SK-N-SH (cell line): ENCODE data around the gene RBMS3. TPM values are rescaled to one million over a fixed set of nuclear protein-coding genes. Genes with fewer than 3 reads are reported as not detected.
A peak's percentile ranks its signal among the peaks of the same experiment; 100 is the strongest.
"Not testable (repeated sequence)": the region's sequence is repeated elsewhere in the genome, so short reads cannot be mapped to it uniquely, and the experiment has no call there.

Source experiments
- CTCF ChIA-PET: fragments of 300-600, 350-600 bp; formaldehyde crosslinking; extraction: SDS; loops from one replicate; lab custom pipeline; 2021; lab: Yijun Ruan, JAX
- POLR2A ChIA-PET: fragments of 350-600 bp; sonication (Branson Sonifier 250); formaldehyde crosslinking; extraction: SDS; loops from one replicate; lab custom pipeline; 2020; ENCODE audit warnings: antibody characterized with exemption, inconsistent platforms; lab: Yijun Ruan, JAX
- DNase-seq: peaks from one replicate; pipeline ENCODE4 v3.0.0; 2012
- H2AFZ ChIP-seq: fragments of 200-600 bp; sonication (generic); 2 replicates; pipeline ENCODE4 v1.8.1; 2016; ENCODE audit warnings: antibody characterized with exemption, mild to moderate bottlenecking, low read depth
- H3F3A ChIP-seq: fragments of 200-600 bp; sonication (generic); replicated peaks from 2 replicates; pipeline ENCODE3; 2016; ENCODE audit warnings: antibody characterized with exemption, mild to moderate bottlenecking; ENCODE audit not compliant: insufficient read depth
- H3K27ac ChIP-seq, 2 experiments: fragments of 200-500 bp in 1 of 2; fragments of 200-600 bp in 1 of 2; sonication (Bioruptor generic) in 1 of 2; sonication (generic), shearing (Covaris generic) in 1 of 2; 2 replicates each; pipeline versions ENCODE4 v1.5.1 to v1.6.1; 2014 to 2016; ENCODE audit warnings: low read depth in 2 of 2, inconsistent platforms in 1 of 2, low read length in 1 of 2, mild to moderate bottlenecking in 1 of 2, mixed read lengths in 1 of 2
- H3K27me3 ChIP-seq: fragments of 200-600 bp; sonication (generic), shearing (Covaris generic); 2 replicates; pipeline ENCODE4 v1.6.1; 2016; ENCODE audit warnings: mixed run types; ENCODE audit not compliant: insufficient read depth
- H3K36me3 ChIP-seq, 2 experiments: fragments of 200-500 bp in 1 of 2; fragments of 200-600 bp in 1 of 2; sonication (Bioruptor generic) in 1 of 2; sonication (generic) in 1 of 2; replicated peaks in 1 of 2; 2 replicates each; pipeline versions ENCODE3 to v1.5.1; 2014 to 2016; ENCODE audit warnings: low read length in 1 of 2, mild to moderate bottlenecking in 1 of 2; ENCODE audit not compliant: insufficient read depth in 2 of 2, control insufficient read depth in 1 of 2
- H3K4me1 ChIP-seq, 2 experiments: fragments of 200-500 bp in 1 of 2; fragments of 200-600 bp in 1 of 2; sonication (Bioruptor generic) in 1 of 2; sonication (generic), shearing (Covaris generic) in 1 of 2; 2 replicates each; pipeline versions ENCODE4 v1.5.1 to v1.6.1; 2014 to 2016; ENCODE audit warnings: low read depth in 1 of 2, low read length in 1 of 2, mixed run types in 1 of 2; ENCODE audit not compliant: insufficient read depth in 2 of 2, control insufficient read depth in 1 of 2
- H3K4me2 ChIP-seq: fragments of 200-600 bp; sonication (generic), shearing (Covaris generic); 2 replicates; pipeline ENCODE4 v1.6.1; 2017; ENCODE audit warnings: mixed run types
- H3K4me3 ChIP-seq, 2 experiments: fragments of 200-500 bp in 1 of 2; fragments of 200-600 bp in 1 of 2; sonication (Bioruptor generic) in 1 of 2; sonication (generic), shearing (Covaris generic) in 1 of 2; 2 replicates each; pipeline versions ENCODE4 v1.5.1 to v1.8.1; 2014 to 2016; ENCODE audit warnings: low read depth in 2 of 2, inconsistent platforms in 1 of 2, low read length in 1 of 2, mild to moderate bottlenecking in 1 of 2, mixed read lengths in 1 of 2, moderate library complexity in 1 of 2
- H3K79me2 ChIP-seq: fragments of 200-600 bp; sonication (generic); 2 replicates; pipeline ENCODE4 v1.8.1; 2017; ENCODE audit warnings: mild to moderate bottlenecking; ENCODE audit not compliant: insufficient read depth
- H3K9ac ChIP-seq: fragments of 200-600 bp; sonication (generic); 2 replicates; pipeline ENCODE4 v1.6.1; 2017; ENCODE audit warnings: mixed run types
- H3K9me2 ChIP-seq: fragments of 200-600 bp; sonication (generic); 2 replicates; pipeline ENCODE4 v1.6.1; 2017; ENCODE audit warnings: mixed run types
- H3K9me3 ChIP-seq: fragments of 200-600 bp; sonication (generic); 2 replicates; pipeline ENCODE4 v1.6.1; 2017; ENCODE audit warnings: mixed run types, mild to moderate bottlenecking, moderate library complexity
- H4K20me1 ChIP-seq: fragments of 200-600 bp; sonication (generic); 2 replicates; pipeline ENCODE4 v1.6.1; 2017; ENCODE audit warnings: mild to moderate bottlenecking, mixed run types; ENCODE audit not compliant: insufficient read depth
- CHD2 ChIP-seq: fragments of 150-350 bp; IDR thresholded peaks from 2 replicates; pipeline ENCODE4 v1.6.1; 2018; ENCODE audit warnings: low read length; ENCODE audit not compliant: partially characterized antibody
- ELF1 ChIP-seq: IDR thresholded peaks from 2 replicates; pipeline ENCODE4 v1.4.0; 2012
- EP300 ChIP-seq, 2 experiments: IDR thresholded peaks; 2 replicates each; pipeline versions ENCODE4 v1.4.0 to v1.6.1; 2012; ENCODE audit warnings: borderline replicate concordance in 1 of 2, low read depth in 1 of 2, low read length in 1 of 2
- FOSL2 ChIP-seq: IDR thresholded peaks from 2 replicates; pipeline ENCODE4 v1.4.0; 2012; ENCODE audit warnings: low read depth, mild to moderate bottlenecking, moderate library complexity, borderline replicate concordance
- FOXJ3 ChIP-seq: sonication (generic); formaldehyde crosslinking; IDR thresholded peaks from 2 replicates; pipeline ENCODE4 v1.5.1; 2020; ENCODE audit warnings: mild to moderate bottlenecking, missing genetic modification reagents
- FOXM1 ChIP-seq: IDR thresholded peaks from 2 replicates; pipeline ENCODE4 v1.4.0; 2012; ENCODE audit warnings: low read depth, mild to moderate bottlenecking
- GABPA ChIP-seq: IDR thresholded peaks from 2 replicates; pipeline ENCODE4 v1.4.0; 2012; ENCODE audit warnings: low read depth, mild to moderate bottlenecking
- GATA2 ChIP-seq: sonication (generic); formaldehyde crosslinking; IDR thresholded peaks from 2 replicates; pipeline ENCODE4 v1.5.0; 2020; ENCODE audit warnings: mild to moderate bottlenecking, missing genetic modification reagents
- MAX ChIP-seq: IDR thresholded peaks from 2 replicates; pipeline ENCODE4 v1.4.0; 2012; ENCODE audit warnings: low read depth
- MXI1 ChIP-seq: IDR thresholded peaks from 2 replicates; pipeline ENCODE4 v1.6.1; 2012; ENCODE audit warnings: mild to moderate bottlenecking, low read depth, low read length, improper control_type of control experiment
- NFIC ChIP-seq: IDR thresholded peaks from 2 replicates; pipeline ENCODE4 v1.4.0; 2012; ENCODE audit warnings: borderline replicate concordance
- NRF1 ChIP-seq: IDR thresholded peaks from 2 replicates; pipeline ENCODE4 v1.6.1; 2012; ENCODE audit warnings: low read depth, mild to moderate bottlenecking, low read length
- RAD21 ChIP-seq: IDR thresholded peaks from 2 replicates; pipeline ENCODE4 v1.6.1; 2012; ENCODE audit warnings: mild to moderate bottlenecking, low read length
- RCOR1 ChIP-seq: fragments of 150-350 bp; IDR thresholded peaks from 2 replicates; pipeline ENCODE4 v1.6.1; 2017; ENCODE audit warnings: antibody characterized with exemption, low read length
- REST ChIP-seq: IDR thresholded peaks from 2 replicates; pipeline ENCODE4 v1.6.1; 2012; ENCODE audit warnings: mild to moderate bottlenecking, low read depth, low read length, moderate library complexity
- SMC3 ChIP-seq: IDR thresholded peaks from 2 replicates; pipeline ENCODE4 v1.6.1; 2012; ENCODE audit warnings: low read depth, low read length, improper control_type of control experiment
- TCF12 ChIP-seq: IDR thresholded peaks from 2 replicates; pipeline ENCODE4 v1.4.0; 2012
- USF1 ChIP-seq: IDR thresholded peaks from 2 replicates; pipeline ENCODE4 v1.4.0; 2012; ENCODE audit warnings: low read depth, borderline replicate concordance
- YY1 ChIP-seq: IDR thresholded peaks from 2 replicates; pipeline ENCODE4 v1.4.0; 2012; ENCODE audit warnings: low read depth, mild to moderate bottlenecking
- ZBTB33 ChIP-seq: IDR thresholded peaks from 2 replicates; pipeline ENCODE4 v1.4.0; 2012; ENCODE audit warnings: low read depth, borderline replicate concordance
- WGBS: methylation state at CpG from one replicate; pipeline ENCODE4 v1.1.6; 2017; ENCODE audit warnings: low lambda C conversion rate; 5-methylcytosine and 5-hydroxymethylcytosine counted together
- polyA plus RNA-seq, 3 experiments: library from polyadenylated mRNA; depleted of rRNA; stranded (reverse); fragments of >200 nt; gene quantifications; 2 replicates each; pipeline ENCODE4 v1.2.3, GENCODE V29; 2012

RBMS3 gene
- polyA plus RNA-seq, 1 of the 3 experiments (the other 2 are of a cell fraction): 8.2 TPM

- TF ChIP-seq EP300 (IDR thresholded peaks at IDR 0.05; ENCODE audit: borderline replicate concordance in 1 of 2, low read depth in 1 of 2, low read length in 1 of 2) (no peak), MAX (no peak)
Observed at GRCh38 chr3:29805757-29806156, 524.9 kb downstream of the RBMS3 start (continued).

GRCh38 chr3:29808324-29808723 is 527.5 kb downstream of the RBMS3 start:
- H3K4me2 ChIP-seq, DNase-seq, H3K4me3 ChIP-seq, H3K4me1 ChIP-seq, H3K9me3 ChIP-seq, H3K36me3 ChIP-seq, H3K9me2 ChIP-seq, H3K9ac ChIP-seq, H3K79me2 ChIP-seq, CTCF ChIA-PET, H3K27ac ChIP-seq, H4K20me1 ChIP-seq, H2AFZ ChIP-seq, POLR2A ChIA-PET, H3K27me3 ChIP-seq, H3F3A ChIP-seq: not testable (repeated sequence)
- WGBS: 91% methylated on average over 3 of the region's 3 CpGs

- no peak overlapping the region for H2AFZ ChIP-seq
- no peak for TF ChIP-seq NRF1
- TF ChIP-seq SMC3: no peak
- TF ChIP-seq RCOR1: no peak
- TF ChIP-seq ZBTB33: no peak
- TF ChIP-seq GABPA: no peak
- no peak for TF ChIP-seq ELF1
- TF ChIP-seq FOSL2: no peak
- TF ChIP-seq MXI1: no peak
- no peak for TF ChIP-seq GATA2 (CRISPR knock-in tag)
- TF ChIP-seq EP300 (IDR thresholded peaks at IDR 0.05; ENCODE audit: borderline replicate concordance in 1 of 2, low read depth in 1 of 2, low read length in 1 of 2): no peak
- no peak for TF ChIP-seq FOXM1
- no peak for TF ChIP-seq REST
- no peak for TF ChIP-seq NFIC
- TF ChIP-seq RAD21: no peak
- no peak for TF ChIP-seq FOXJ3
- TF ChIP-seq USF1: no peak
- TF ChIP-seq CHD2: no peak
- TF ChIP-seq YY1: no peak
- no peak for TF ChIP-seq TCF12
- no peak overlapping the region for H3K4me3 ChIP-seq
- H4K20me1 ChIP-seq: no peaks in the 10 kb centered on the region
- DNase-seq: no peak
- peaks cover 2 to 4% of the 10 kb centered on the region in 2 experiments for H3K36me3 ChIP-seq
- H3K79me2 ChIP-seq: no peaks in the 10 kb centered on the region
- no peaks in the 10 kb centered on the region for H3K27me3 ChIP-seq
- no peak overlapping the region for H3K4me2 ChIP-seq
- H3K27ac ChIP-seq: peak overlapping the region in 1 of 2 experiments; percentile 26; a peak in 3 of 4 replicates
- POLR2A ChIA-PET: no interaction called here
- peaks cover 19% of the 10 kb centered on the region for H3F3A ChIP-seq
- CTCF ChIA-PET: no interaction called here
- no peak overlapping the region for H3K9ac ChIP-seq
- no peaks in the 10 kb centered on the region for H3K9me2 ChIP-seq
- no peaks in the 10 kb centered on the region for H3K9me3 ChIP-seq
- H3K4me1 ChIP-seq: peaks cover 0 to 4% of the 10 kb centered on the region in 2 experiments; a peak in 2 of 4 replicates
Observed at GRCh38 chr3:29822071-29822470, 541.2 kb downstream of the RBMS3 start.
